GM19455 (cell line): Measurements from ENCODE around the gene KIAA1217.

ENCODE experiments used
- ATAC-seq: cut with Tn5 transposase; IDR thresholded peaks from one replicate; pipeline ENCODE4 v1.9.1; 2021; ENCODE audit not compliant: unreplicated experiment

Gene KIAA1217

DNA sequence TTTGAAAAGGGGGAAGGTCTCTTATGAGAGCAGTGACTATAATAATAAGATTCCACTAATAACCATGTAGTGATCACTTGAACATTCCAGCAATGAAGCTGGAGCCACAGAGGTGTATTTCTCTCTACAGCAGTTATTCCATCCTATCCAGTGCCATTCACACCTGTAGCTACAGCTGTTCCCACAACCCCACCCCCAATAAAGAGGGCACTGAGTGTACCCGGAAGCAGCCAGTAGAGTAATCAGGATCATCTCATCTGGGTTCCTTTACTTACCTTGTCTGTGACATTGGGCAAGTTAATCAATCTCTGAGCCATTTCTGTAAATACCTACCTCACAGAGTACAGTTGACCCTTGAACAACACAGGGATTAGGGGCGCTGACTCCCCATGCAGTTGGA is 188.7 kb downstream of the KIAA1217 start:
- no peak for ATAC-seq

DNA sequence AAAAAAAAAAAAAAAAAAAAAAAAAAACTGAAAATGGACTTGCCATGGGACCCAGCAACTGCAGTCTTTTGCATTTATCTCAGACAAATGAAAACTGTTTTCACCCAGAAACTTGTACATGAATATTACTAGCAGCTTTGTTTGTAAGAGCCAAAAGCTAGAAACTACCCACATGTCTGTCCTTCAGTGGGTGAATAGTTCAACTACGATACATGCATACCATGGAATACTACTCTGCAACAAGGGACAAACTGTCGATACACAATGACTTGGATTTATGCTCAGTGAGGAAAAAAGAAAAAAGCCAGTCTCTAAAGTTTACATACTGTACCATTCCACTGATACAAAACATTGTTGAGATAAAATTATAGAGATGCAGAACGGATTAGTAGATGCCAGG is 195.6 kb downstream of the KIAA1217 start:
- no peak for ATAC-seq

- ATAC-seq = no peak
Observed at GRCh38 chr10:24405635-24406034, 196.7 kb downstream of the KIAA1217 start.

DNA sequence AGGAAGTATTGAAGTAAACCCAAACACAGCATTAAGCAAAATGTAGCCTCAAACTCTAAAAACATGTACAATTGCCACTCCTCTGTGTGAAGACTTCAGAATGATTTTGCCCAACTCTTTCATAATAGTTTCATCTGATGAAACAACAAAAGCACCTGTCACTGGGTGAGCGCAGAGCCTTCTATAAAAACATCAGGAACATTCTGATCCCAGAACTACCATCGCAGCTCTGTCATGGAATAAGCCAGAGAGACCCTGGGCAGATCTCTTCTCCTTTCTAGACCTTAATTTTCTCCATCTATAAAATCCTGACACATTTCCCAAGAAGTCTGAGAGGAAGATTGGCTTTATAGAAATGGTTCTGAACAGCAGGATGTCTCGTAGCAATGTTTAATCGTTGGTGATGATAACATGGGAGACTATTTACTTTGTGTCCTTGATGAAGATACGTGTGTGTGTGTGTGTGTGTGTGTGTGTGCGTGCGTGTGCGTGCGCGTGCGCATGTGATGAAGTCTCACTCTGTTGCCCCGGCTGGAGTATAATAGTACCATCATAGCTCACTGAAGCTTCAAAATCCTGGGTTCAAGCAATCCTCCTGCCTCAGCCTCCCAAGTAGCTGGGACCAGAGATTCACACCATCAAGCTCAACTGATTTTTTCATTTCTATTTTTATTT is 198.0 kb downstream of the KIAA1217 start:
- no peak for ATAC-seq

DNA sequence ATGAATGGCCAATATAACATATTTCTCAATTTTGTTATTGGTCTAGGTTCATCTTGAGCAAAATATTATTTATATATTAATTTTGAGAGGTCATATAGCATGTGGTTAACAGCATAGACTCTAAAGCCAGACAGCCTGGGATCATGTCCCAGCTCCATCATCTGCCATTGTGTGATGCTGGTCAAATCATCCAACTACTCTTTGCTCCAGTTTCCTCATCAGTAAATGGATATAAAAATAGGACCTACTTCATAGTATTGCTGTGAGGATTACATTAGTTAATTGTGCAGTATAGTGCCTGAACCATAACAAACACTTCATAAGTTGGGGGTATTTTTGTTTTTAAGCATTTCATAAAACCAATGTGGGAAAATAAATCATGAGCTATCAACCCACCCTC is 199.0 kb downstream of the KIAA1217 start:
- no peak for ATAC-seq

- no peak for ATAC-seq
Observed at GRCh38 chr10:24408365-24408764, 199.4 kb downstream of the KIAA1217 start.

DNA sequence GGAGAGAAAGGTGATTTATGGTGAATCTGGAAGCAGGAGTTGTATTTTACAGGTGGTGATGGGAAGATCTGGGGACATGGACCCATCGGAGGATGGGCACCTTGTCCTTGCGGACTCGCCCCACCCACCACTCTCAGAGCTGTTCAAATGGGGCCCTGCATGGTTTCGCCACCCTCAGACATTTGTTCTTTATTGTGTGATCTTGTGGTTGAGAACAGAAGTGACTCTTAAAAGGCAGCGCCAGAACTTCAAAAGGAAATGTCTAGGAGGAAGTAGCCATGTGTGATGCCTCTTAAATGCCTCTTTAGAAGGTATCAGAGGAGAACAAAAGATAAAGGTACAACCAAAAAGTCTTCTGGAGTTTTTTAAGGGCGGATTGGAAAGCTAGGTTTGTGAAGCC is 205.7 kb downstream of the KIAA1217 start:
- no peak for ATAC-seq

GRCh38 chr10:24415455-24416125 is 206.7 kb downstream of the KIAA1217 start:
- no peak for ATAC-seq

DNA sequence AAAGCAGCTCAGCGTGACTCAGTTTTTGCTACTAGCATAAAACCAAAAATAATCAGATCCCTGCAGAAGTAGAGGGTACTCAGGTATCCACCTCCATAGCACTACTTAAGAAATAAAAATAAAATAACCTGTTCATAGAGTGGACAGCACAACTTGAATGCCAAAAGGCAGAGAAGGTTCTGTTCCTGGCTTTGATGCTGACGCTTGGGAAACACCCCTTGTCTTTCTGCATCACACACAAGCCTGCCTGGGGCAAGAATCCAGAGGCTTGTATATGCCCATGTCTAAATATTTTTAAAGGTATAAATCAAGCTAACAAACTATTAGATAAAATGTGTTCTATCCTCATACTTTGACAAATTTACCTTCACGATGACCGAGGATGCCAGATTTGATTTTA is 207.3 kb downstream of the KIAA1217 start:
- ATAC-seq = no peak

GRCh38 chr10:24417053-24417452 is 208.1 kb downstream of the KIAA1217 start:
- no peak for ATAC-seq

- no peak for ATAC-seq
Observed at GRCh38 chr10:24418532-24418931, 209.6 kb downstream of the KIAA1217 start.

DNA sequence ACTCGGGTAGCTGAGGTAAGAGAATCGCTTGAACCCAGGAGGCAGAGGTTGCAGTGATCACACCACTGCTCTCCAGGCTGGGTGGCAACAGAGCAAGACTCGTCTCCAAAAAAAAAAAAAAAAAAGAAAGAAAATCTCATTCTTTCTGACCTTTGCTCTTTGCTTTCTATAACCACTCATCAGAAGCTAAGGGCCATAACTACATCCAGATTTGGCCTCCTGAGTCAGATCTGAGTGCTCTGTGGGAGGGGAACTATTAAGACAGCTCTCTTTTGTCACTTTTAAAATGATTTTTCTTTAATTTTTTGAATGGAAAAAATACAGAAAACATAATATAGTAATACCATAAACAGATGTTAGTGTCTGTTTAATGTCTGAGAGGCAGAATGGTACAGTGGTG is 210.1 kb downstream of the KIAA1217 start:
- ATAC-seq = no peak

DNA sequence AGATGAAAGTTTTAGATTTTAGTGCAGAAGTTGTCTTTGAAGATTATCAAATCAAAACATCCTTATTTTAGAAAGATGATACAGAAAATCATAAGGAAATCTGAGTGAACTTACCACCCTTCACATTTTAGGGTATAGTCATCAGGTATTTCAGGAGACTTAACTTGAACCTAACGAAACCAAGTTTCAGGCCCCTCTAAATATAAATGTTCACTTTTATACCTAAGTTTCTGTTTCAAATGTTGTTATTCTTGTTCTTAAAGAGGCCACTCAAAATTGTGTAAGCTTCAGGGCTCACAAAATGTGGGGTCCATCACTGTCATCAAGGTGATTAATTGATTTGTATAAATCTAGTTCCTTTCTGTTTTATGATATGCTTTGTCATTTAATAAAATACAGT is 216.2 kb downstream of the KIAA1217 start:
- no peak for ATAC-seq

- ATAC-seq = no peak
Observed at GRCh38 chr10:24427678-24428409, 218.9 kb downstream of the KIAA1217 start.

- ATAC-seq = no peak
Observed at GRCh38 chr10:24428410-24428782, 219.5 kb downstream of the KIAA1217 start.

- no peak for ATAC-seq
Observed at GRCh38 chr10:24430591-24430990, 221.7 kb downstream of the KIAA1217 start.

DNA sequence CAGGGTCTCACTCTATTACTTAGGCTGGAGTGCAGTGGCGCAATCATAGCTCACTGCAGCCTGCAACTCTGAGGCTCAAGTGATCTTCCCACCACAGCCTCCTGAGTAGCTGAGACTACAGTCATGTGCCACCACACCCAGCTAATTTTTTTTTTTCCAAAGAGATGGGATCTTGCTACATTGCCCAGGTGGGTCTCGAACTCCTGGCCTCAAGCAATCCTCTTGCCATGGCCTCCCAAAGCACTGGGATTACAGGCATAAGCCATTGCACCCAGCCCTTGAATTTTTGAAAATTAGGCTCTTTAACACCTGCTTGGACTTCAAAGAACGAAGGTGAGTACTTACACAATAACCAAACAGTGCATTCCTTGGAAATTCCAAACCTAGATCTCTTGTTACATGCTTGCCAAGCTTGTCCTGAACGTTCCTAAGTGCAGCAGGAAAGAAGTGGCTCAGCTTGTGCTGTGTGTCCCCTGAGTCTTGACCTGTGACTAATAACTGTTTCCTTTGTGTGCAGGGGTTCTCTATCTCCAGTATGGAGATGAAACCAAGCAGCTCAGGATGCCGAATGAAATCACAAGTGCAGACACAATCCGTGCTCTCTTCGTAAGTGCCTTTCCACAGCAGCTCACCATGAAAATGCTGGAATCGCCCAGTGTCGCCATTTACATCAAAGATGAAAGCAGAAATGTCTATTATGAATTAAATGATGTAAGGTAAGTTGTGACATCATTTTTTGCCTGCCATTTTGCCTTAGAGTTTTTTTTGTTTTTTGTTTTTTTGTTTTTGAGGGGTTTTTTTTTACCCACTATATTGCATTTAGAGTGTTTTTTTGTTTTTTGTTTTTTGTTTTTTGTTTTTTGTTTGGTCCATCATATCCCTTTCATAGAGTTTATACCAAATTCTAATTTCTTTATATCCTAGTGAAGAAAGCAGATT is 223.8 kb downstream of the KIAA1217 start:
- no peak for ATAC-seq

DNA sequence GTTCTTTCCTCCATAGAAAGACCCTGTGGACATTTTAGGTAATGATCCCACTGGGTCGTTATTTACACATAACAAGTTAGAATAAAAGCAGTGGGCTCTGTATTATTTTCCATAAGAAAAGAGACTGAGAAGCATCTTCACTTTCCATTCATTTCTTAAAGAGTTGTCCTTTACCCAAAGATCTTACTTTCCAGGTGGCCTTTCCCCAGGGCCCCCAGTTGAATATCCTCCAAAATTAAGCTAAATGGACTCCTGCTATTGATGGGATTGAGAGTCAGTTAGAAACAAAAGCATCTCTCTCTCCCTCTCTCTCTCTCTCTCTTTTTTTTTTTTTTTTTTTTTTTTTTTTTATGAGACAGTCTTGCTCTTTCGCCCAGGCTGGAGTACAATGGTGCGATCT is 224.8 kb downstream of the KIAA1217 start:
- ATAC-seq = no peak

- ATAC-seq = no peak
Observed at GRCh38 chr10:24434961-24435360, 226.0 kb downstream of the KIAA1217 start.

- ATAC-seq = no peak
Observed at GRCh38 chr10:24435374-24435773, 226.4 kb downstream of the KIAA1217 start.

DNA sequence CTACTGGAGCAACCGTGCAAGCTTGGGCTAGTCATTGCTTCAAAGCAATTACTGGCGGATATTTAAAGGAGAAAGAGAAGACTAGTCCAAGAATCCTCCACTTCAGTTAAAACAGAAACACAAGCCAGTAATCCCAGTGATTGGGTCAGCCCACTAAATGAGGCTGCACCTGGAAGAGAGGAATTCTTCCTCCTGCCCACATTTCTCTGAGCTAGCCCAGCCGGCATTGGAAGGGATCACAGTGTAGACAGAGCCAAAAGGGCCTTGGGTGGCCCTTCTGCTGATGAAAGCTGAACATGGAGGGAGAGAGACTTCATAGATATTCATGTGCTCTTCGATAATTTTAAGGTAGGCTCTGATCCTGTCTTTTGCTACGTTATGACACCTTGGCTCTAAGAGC is 228.4 kb downstream of the KIAA1217 start:
- no peak for ATAC-seq
